Measurements from ENCODE around the gene APOM. TPM values are rescaled to one million over a fixed set of nuclear protein-coding genes. Genes with fewer than 3 reads are reported as not detected.

Gene APOM
- total RNA-seq, 3 donors from 2014 or later (not counting 1 experiment from before 2014, with no cell fraction given) = 2.6 to 2.8 (median 2.7) TPM

GRCh38 chr6:31639043-31639442, 16.7 kb upstream of the APOM start:
- H3K9me3 ChIP-seq (ENCODE audit: control insufficient read depth, insufficient read depth, low read length) = no peaks in the 10 kb centered on the region
- peak overlapping the region in 1 of 2 donors; percentile 59 for H3K27ac Mint-ChIP-seq
- intact Hi-C loops (cut with micrococcal nuclease) = no loop called here
- no peaks in the 10 kb centered on the region for H3K4me1 ChIP-seq (ENCODE audit: control insufficient read depth, insufficient read depth, low read length)
- H3K27ac ChIP-seq (ENCODE audit: low read length) = no peak overlapping the region
- peaks cover 0 to 1% of the 10 kb centered on the region in 2 donors for H3K4me1 Mint-ChIP-seq
- H3K4me3 ChIP-seq (ENCODE audit: low read length) = no peak overlapping the region
- H3K4me3 Mint-ChIP-seq = no peak overlapping the region
- H3K36me3 Mint-ChIP-seq = no peaks in the 10 kb centered on the region
- H3K27me3 Mint-ChIP-seq (ENCODE audit: low read depth in 2 of 2) = no peaks in the 10 kb centered on the region
- peaks cover 94% of the 10 kb centered on the region for H3K36me3 ChIP-seq (ENCODE audit: control insufficient read depth, insufficient read depth, low read length)
- TF ChIP-seq CTCF (IDR thresholded peaks at IDR 0.05) = no peak
- H3K9me3 Mint-ChIP-seq = no peaks in the 10 kb centered on the region
- DNase-seq (no peak), ATAC-seq (no peak)
- no peaks in the 10 kb centered on the region for H3K27me3 ChIP-seq (ENCODE audit: control insufficient read depth, insufficient read depth, low read length)
- WGBS (ENCODE audit: insufficient coverage) = 92% methylated on average over 9 of the region's 9 CpGs

- H3K9me3 Mint-ChIP-seq = no peaks in the 10 kb centered on the region
- H3K4me1 Mint-ChIP-seq = no peaks in the 10 kb centered on the region
- H3K4me3 Mint-ChIP-seq = no peak overlapping the region
- TF ChIP-seq CTCF (IDR thresholded peaks at IDR 0.05) = no peak
- H3K27ac Mint-ChIP-seq = peak overlapping the region in 1 of 2 donors; percentile 33
- no peak overlapping the region for H3K27ac ChIP-seq (ENCODE audit: low read length)
- H3K36me3 ChIP-seq (ENCODE audit: control insufficient read depth, insufficient read depth, low read length) = peaks cover 94% of the 10 kb centered on the region
- H3K27me3 Mint-ChIP-seq (ENCODE audit: low read depth in 2 of 2) = no peaks in the 10 kb centered on the region
- H3K4me3 ChIP-seq (ENCODE audit: low read length) = no peak overlapping the region
- no peaks in the 10 kb centered on the region for H3K9me3 ChIP-seq (ENCODE audit: control insufficient read depth, insufficient read depth, low read length)
- no peaks in the 10 kb centered on the region for H3K4me1 ChIP-seq (ENCODE audit: control insufficient read depth, insufficient read depth, low read length)
- H3K27me3 ChIP-seq (ENCODE audit: control insufficient read depth, insufficient read depth, low read length) = no peaks in the 10 kb centered on the region
- intact Hi-C loops (cut with micrococcal nuclease) = no loop called here
- ATAC-seq (no peak), DNase-seq (no peak)
- H3K36me3 Mint-ChIP-seq = no peaks in the 10 kb centered on the region
- 81% methylated on average over 8 of the region's 10 CpGs for WGBS (ENCODE audit: insufficient coverage)
Observed at GRCh38 chr6:31639449-31639861, 16.2 kb upstream of the APOM start.

- Histone ChIP-seq H3K27me3 (ENCODE audit: control insufficient read depth, insufficient read depth, low read length) (no peaks in the 10 kb centered on the region), H3K4me3 (ENCODE audit: low read length) (no peak overlapping the region), H3K4me1 (ENCODE audit: control insufficient read depth, insufficient read depth, low read length) (no peaks in the 10 kb centered on the region), H3K9me3 (ENCODE audit: control insufficient read depth, insufficient read depth, low read length) (no peaks in the 10 kb centered on the region), H3K27ac (ENCODE audit: low read length) (no peak overlapping the region), H3K36me3 (ENCODE audit: control insufficient read depth, insufficient read depth, low read length) (peaks cover 94% of the 10 kb centered on the region)
- ATAC-seq = no peak
- Mint-ChIP-seq H3K9me3 (no peaks in the 10 kb centered on the region), H3K27me3 (ENCODE audit: low read depth in 2 of 2) (no peaks in the 10 kb centered on the region), H3K4me3 (no peak overlapping the region), H3K36me3 (peaks cover 5% of the 10 kb centered on the region), H3K27ac (peak overlapping the region in 1 of 2 donors; percentile 57), H3K4me1 (peaks cover 5 to 7% of the 10 kb centered on the region in 2 donors)
- WGBS (ENCODE audit: insufficient coverage) = 94% methylated on average over 6 of the region's 6 CpGs
- intact Hi-C loops (cut with micrococcal nuclease) = no loop called here
- no peak for TF ChIP-seq CTCF (IDR thresholded peaks at IDR 0.05)
- DNase-seq = no peak
Observed at GRCh38 chr6:31640612-31641011, 15.1 kb upstream of the APOM start.

GRCh38 chr6:31641370-31641769, 14.3 kb upstream of the APOM start:
- ATAC-seq (no peak), DNase-seq (no peak)
- H3K4me1 ChIP-seq (ENCODE audit: control insufficient read depth, insufficient read depth, low read length) = no peaks in the 10 kb centered on the region
- Mint-ChIP-seq H3K4me1 (peaks cover 6 to 8% of the 10 kb centered on the region in 2 donors), H3K36me3 (peaks cover 7% of the 10 kb centered on the region), H3K9me3 (no peaks in the 10 kb centered on the region), H3K27me3 (ENCODE audit: low read depth in 2 of 2) (no peaks in the 10 kb centered on the region), H3K27ac (no peak overlapping the region), H3K4me3 (no peak overlapping the region)
- WGBS (ENCODE audit: insufficient coverage) = 100% methylated on average over 3 of the region's 4 CpGs
- no peaks in the 10 kb centered on the region for H3K27me3 ChIP-seq (ENCODE audit: control insufficient read depth, insufficient read depth, low read length)
- H3K27ac ChIP-seq (ENCODE audit: low read length) = no peak overlapping the region
- no peak for TF ChIP-seq CTCF (IDR thresholded peaks at IDR 0.05)
- peaks cover 91% of the 10 kb centered on the region for H3K36me3 ChIP-seq (ENCODE audit: control insufficient read depth, insufficient read depth, low read length)
- no peak overlapping the region for H3K4me3 ChIP-seq (ENCODE audit: low read length)
- no peaks in the 10 kb centered on the region for H3K9me3 ChIP-seq (ENCODE audit: control insufficient read depth, insufficient read depth, low read length)
- intact Hi-C loops (cut with micrococcal nuclease) = no loop called here

All from natural killer cell (primary cell).